ENCODE measurements around the gene LIMS1. TPM values are rescaled to one million over a fixed set of nuclear protein-coding genes. Genes with fewer than 3 reads are reported as not detected.
"Not testable (repeated sequence)": the region's sequence is repeated elsewhere in the genome, so short reads cannot be mapped to it uniquely, and the experiment has no call there.

LIMS1 gene
- total and polyA plus RNA-seq, 2 of the 13 experiments (the other 11 are each of a cell fraction or from before 2014, with no cell fraction given) = 38.3 to 49.6 TPM

DNA sequence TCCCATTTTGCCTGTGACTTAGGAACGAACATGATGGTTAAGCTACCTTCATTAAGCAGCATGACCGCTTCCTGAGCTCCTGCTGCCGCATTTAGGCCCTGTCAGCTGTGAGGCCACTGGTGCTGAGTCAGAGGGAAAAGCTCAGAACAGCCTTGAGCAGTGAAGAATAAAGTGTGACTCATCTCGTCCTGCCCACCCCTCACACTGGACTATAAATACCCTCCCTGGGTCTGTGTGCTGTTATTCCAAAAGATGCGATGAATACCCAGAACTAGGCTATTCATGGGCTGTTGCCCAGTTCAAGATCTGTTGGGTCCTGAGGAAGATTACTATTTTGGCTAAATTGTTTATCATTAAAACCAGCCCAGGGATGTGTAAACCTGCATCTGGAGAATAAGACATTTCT is 127.9 kb downstream of the LIMS1 start:
- BruUV-seq (replicated peaks) = not testable (repeated sequence)

DNA sequence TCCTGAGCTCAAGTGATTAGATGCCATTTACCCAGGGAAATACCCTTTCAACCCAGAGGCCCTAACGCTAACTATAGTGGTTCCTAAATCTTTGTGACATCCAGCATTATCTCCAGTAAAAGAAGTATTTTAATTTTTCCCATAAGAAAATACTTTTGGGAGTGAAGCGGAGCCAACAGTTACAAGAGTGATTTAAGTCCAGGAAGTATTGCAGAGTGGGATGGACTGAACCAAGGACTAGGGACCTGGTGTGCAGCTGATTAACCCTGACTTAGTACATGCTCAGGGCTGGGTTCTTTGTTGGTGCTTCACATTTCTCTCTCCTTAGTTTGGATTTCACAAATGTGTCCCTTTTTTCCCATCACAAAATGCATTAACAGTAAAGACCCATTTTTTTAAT is 129.1 kb downstream of the LIMS1 start:
- in situ Hi-C loops (cut with HindIII; ENCODE audit: extremely low pct_ligation_motif_present, low pct_unique_long_range_greater_than_20kb); H4K20me1 ChIP-seq (ENCODE audit: insufficient read depth, low read length); DNase-seq (ENCODE audit: low spot score); H3K4me3 ChIP-seq (replicated peaks in 1 of 3; ENCODE audit: insufficient read depth in 1 of 3, low read depth in 2 of 3, low read length in 3 of 3); intact Hi-C loops (cut with micrococcal nuclease; ENCODE audit: unreplicated experiment); H3K9me3 ChIP-seq (ENCODE audit: low read length); H3K36me3 ChIP-seq (replicated peaks in 1 of 2; ENCODE audit: control insufficient read depth in 1 of 2, insufficient read depth in 2 of 2, low read length in 2 of 2); POLR2A ChIA-PET; H2AFZ ChIP-seq (ENCODE audit: low read length); H3K27ac ChIP-seq (ENCODE audit: extremely low read length, insufficient read depth, low read length); FAIRE-seq; H3K4me2 ChIP-seq (ENCODE audit: low read depth, low read length); H3K4me1 ChIP-seq (ENCODE audit: insufficient read depth, low read length); BruUV-seq (replicated peaks); H3K9ac ChIP-seq (ENCODE audit: insufficient read depth, low read depth, low read length); H3K27me3 ChIP-seq (ENCODE audit: control insufficient read depth in 1 of 2, insufficient read depth in 2 of 2, low read length in 2 of 2); CTCF ChIA-PET (ENCODE audit: low intra/inter-chr PET ratio, low total read pairs); ATAC-seq; H3K79me2 ChIP-seq (ENCODE audit: insufficient read depth, low read length): not testable (repeated sequence)
- WGBS (ENCODE audit: low lambda C conversion rate) = 99% methylated on average over 2 of the region's 2 CpGs

More for the DNA sequence above, 127.9 kb downstream of the LIMS1 start:
- H2AFZ ChIP-seq (ENCODE audit: low read length); H3K4me3 ChIP-seq (replicated peaks in 1 of 3; ENCODE audit: insufficient read depth in 1 of 3, low read depth in 2 of 3, low read length in 3 of 3); H3K27me3 ChIP-seq (ENCODE audit: control insufficient read depth in 1 of 2, insufficient read depth in 2 of 2, low read length in 2 of 2); H3K4me2 ChIP-seq (ENCODE audit: low read depth, low read length); in situ Hi-C loops (cut with HindIII; ENCODE audit: extremely low pct_ligation_motif_present, low pct_unique_long_range_greater_than_20kb); H3K79me2 ChIP-seq (ENCODE audit: insufficient read depth, low read length); H3K27ac ChIP-seq (ENCODE audit: extremely low read length, insufficient read depth, low read length); H3K9me3 ChIP-seq (ENCODE audit: low read length); CTCF ChIA-PET (ENCODE audit: low intra/inter-chr PET ratio, low total read pairs); H3K9ac ChIP-seq (ENCODE audit: insufficient read depth, low read depth, low read length); FAIRE-seq; H3K36me3 ChIP-seq (replicated peaks in 1 of 2; ENCODE audit: control insufficient read depth in 1 of 2, insufficient read depth in 2 of 2, low read length in 2 of 2); intact Hi-C loops (cut with micrococcal nuclease; ENCODE audit: unreplicated experiment); POLR2A ChIA-PET; H4K20me1 ChIP-seq (ENCODE audit: insufficient read depth, low read length); H3K4me1 ChIP-seq (ENCODE audit: insufficient read depth, low read length): not testable (repeated sequence)
- 74% methylated on average over 5 of the region's 5 CpGs for WGBS (ENCODE audit: low lambda C conversion rate)
- DNase-seq (ENCODE audit: low spot score) (peak; percentile 22), ATAC-seq (peak; percentile 75)
- TF ChIP-seq FOSL2 (CRISPR knock-in tag; IDR thresholded peaks at IDR 0.05) (peak; percentile 83), MAFK (conservative IDR thresholded peaks at IDR 0.05 in 1 of 2, IDR thresholded peaks at IDR 0.05 in 1 of 2; ENCODE audit: low read length in 2 of 2) (0 out of 4 replicates have a peak, but pooled peaks of 1 of the 2 experiments have one; percentile 26), SAP130 (CRISPR knock-in tag; IDR thresholded peaks at IDR 0.05; ENCODE audit: low read depth) (0 out of 2 replicates have a peak, but pooled peaks have one; percentile 26)
- TF ChIP-seq, protein P1, sequence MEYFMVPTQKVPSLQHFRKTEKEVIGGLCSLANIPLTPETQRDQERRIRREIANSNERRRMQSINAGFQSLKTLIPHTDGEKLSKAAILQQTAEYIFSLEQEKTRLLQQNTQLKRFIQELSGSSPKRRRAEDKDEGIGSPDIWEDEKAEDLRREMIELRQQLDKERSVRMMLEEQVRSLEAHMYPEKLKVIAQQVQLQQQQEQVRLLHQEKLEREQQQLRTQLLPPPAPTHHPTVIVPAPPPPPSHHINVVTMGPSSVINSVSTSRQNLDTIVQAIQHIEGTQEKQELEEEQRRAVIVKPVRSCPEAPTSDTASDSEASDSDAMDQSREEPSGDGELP (IDR thresholded peaks at IDR 0.05; ENCODE audit: borderline replicate concordance, low read depth) = peak; percentile 58; the same call in 1 of the 2 replicates
- TF ChIP-seq, protein P2, sequence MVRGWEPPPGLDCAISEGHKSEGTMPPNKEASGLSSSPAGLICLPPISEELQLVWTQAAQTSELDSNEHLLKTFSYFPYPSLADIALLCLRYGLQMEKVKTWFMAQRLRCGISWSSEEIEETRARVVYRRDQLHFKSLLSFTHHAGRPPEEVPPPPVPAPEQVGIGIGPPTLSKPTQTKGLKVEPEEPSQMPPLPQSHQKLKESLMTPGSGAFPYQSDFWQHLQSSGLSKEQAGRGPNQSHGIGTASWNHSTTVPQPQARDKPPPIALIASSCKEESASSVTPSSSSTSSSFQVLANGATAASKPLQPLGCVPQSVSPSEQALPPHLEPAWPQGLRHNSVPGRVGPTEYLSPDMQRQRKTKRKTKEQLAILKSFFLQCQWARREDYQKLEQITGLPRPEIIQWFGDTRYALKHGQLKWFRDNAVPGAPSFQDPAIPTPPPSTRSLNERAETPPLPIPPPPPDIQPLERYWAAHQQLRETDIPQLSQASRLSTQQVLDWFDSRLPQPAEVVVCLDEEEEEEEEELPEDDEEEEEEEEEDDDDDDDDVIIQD (CRISPR knock-in tag; IDR thresholded peaks at IDR 0.05; ENCODE audit: low read depth) = peak; percentile 38; the same call in 1 of the 2 replicates

DNA sequence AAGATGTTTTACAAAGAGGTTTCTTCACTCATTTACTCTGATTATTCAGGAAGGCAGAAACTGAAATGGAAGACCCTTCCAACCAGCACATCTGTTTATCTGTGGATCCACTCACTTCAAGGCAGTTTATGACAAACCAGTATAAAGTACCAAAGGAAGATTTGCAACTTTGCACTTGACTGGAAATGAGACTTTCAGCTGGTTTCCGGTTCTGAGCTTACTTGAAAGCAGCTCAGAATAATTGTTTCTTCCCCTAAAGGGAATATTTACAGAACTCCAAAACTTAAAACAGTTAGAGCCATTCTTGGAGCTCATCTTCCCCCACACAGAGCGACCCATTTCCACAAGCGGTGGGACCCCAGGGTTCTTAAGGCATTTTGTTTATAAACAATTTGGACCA is 129.8 kb downstream of the LIMS1 start:
- intact Hi-C loops (cut with micrococcal nuclease; ENCODE audit: unreplicated experiment); H3K27me3 ChIP-seq (ENCODE audit: control insufficient read depth in 1 of 2, insufficient read depth in 2 of 2, low read length in 2 of 2); ATAC-seq; in situ Hi-C loops (cut with HindIII; ENCODE audit: extremely low pct_ligation_motif_present, low pct_unique_long_range_greater_than_20kb); H3K4me3 ChIP-seq (replicated peaks in 1 of 3; ENCODE audit: insufficient read depth in 1 of 3, low read depth in 2 of 3, low read length in 3 of 3); H3K4me1 ChIP-seq (ENCODE audit: insufficient read depth, low read length); H3K9me3 ChIP-seq (ENCODE audit: low read length); CTCF ChIA-PET (ENCODE audit: low intra/inter-chr PET ratio, low total read pairs); H3K27ac ChIP-seq (ENCODE audit: extremely low read length, insufficient read depth, low read length); DNase-seq (ENCODE audit: low spot score); BruUV-seq (replicated peaks); H3K79me2 ChIP-seq (ENCODE audit: insufficient read depth, low read length); H2AFZ ChIP-seq (ENCODE audit: low read length); H3K9ac ChIP-seq (ENCODE audit: insufficient read depth, low read depth, low read length); FAIRE-seq; POLR2A ChIA-PET; H3K4me2 ChIP-seq (ENCODE audit: low read depth, low read length); H3K36me3 ChIP-seq (replicated peaks in 1 of 2; ENCODE audit: control insufficient read depth in 1 of 2, insufficient read depth in 2 of 2, low read length in 2 of 2); H4K20me1 ChIP-seq (ENCODE audit: insufficient read depth, low read length): not testable (repeated sequence)
- 89% methylated on average over 3 of the region's 3 CpGs for WGBS (ENCODE audit: low lambda C conversion rate)
